CD1c-positive myeloid dendritic cell (primary cell): ENCODE data around the gene FERMT1.
"Not testable (repeated sequence)": the region's sequence is repeated elsewhere in the genome, so short reads cannot be mapped to it uniquely, and the experiment has no call there.

Experiments used
- DNase-seq: peaks from one replicate; pipeline ENCODE4 v3.0.0-alpha.2; 2016; ENCODE audit errors: extremely low spot score

Gene FERMT1

DNA sequence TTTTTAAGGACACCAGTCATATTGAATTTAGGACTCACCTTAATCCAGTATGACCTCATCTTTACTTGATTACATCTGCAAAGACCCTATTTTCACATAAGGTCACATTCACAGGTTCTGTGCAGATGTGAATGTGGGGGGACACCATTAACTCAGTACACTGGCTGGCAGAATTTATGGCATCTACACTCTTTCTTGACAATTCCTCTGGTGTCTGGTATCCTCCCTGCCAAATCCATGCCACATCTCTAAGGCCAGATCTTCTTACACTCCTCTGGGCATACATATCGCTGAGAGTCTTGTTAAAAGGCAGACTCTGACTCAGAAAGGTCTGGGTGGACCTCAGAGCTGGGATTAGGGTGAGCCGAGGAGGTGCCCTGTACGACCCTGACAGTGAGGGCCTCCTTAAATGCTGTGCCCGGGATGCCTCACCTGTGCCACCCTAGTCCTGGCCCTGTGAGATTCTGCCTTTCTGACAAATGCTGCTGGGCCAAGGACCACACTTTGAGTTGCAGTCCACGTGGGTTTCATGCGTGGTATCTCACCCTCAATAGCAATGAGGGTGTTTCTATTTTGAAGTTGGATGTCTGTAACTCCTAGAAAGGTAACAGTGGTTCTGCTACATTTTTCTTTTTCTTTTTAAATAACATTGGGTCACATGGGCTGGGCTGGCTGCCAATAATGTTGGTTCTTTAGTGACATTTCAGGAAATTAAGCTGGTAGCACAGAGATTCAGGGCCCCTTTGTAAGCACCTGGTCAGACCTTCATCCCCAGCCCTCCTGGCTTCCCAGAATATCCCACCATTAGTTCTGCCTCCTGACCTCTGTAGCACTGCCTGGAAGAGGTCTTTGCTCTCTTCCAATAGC is 51.8 kb downstream of the FERMT1 start:
- DNase-seq = no peak

DNA sequence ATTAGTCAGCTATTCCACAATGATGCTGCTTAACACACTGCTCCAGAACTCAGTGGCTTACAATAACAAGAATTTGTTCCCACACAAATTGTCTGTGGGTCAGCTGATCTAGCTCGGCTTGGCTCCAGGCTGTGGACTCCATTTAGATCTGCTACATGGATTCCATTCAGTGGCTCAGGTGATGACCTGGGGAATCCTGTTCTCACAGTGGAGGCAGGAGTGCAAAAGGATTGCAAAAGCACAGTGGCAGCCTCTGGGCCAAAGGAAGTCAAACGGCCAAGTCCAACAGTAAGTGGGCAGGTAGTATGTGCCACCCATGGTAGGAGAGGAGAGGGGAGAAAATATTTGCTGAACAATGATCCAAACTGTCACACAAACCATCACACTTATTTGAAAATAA is 53.2 kb downstream of the FERMT1 start:
- DNase-seq = no peak

DNA sequence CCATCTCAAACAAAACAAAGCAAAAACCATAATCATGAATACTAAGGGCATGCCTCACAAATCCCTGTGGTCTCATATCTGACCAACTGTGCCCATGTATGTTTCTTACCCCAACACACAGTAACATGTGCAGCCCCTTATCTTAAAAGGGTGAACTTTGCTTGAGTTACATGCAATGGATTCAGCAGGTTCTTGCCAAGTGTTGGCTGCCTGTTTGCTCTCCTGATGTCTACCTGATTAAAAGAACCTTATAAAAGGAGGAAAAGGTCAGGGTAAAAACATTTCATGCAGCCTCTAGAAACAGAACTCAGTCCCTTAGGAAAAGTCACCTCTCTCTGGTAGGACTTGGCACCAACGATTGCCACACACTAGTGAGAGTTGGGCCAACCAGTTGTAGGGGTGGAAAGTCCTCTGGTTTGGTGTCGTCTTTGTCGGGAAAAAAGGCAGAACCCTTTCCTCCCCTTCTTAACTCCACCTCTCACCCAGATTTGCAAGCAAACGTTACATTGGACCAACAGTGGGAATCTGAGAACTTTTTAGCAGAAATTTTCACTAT is 55.0 kb downstream of the FERMT1 start:
- no peak for DNase-seq

DNA sequence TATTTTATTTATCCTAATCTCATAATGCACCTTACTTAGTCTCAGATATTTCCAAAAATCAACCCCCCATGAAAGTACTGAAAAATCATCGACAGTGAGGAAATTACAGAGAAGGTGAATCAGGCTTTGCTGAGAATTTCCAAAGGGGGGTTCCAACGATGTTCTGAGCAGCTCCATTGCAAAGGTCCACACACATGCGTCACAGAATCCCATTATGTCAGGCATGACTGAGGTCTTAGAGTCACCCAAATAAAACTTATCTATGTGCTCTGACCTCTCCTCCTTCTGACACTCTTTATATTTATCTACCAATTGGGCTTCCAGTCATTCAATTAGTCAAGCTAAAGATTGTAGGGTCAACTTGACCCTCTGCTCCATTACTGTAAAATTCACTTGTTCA is 56.2 kb downstream of the FERMT1 start:
- DNase-seq = no peak

DNA sequence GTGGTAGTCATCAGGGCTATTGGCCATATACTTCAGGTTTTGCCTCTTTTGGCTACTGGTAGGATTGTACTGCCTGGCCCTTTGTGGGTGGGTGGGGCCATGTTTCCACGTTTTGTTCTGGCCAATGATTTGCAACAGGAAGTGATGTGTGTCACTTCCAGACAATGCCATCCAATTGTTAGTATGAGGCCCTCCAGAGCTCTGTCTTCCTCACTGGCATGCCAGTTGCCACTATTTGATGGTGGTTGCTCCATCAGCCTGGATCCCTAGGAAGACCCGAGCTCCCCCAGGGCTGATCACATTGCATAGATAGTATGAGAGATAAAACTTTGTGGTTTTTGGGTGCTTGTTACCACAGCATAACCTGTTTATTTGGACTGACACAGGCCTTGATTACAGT is 61.3 kb downstream of the FERMT1 start:
- DNase-seq = no peak

DNA sequence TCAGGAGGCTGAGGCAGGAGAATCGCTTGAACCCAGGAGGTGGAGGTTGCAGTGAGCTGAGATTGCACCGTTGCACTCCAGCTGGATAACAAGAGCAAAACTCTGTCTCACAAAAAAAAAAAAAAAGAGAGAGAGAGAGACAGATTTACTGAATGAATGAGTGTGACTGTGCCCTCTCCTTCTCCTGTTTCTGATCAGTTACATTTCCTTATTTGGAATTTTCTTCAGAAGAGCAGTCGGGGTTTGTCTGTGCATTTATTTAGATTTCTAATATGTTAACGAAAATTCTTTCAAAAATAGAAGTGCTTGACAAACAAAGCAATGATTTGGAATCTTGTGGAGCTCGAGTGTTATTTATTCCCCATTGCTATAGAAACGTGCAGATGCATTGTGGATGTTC is 62.6 kb downstream of the FERMT1 start:
- DNase-seq = no peak

DNA sequence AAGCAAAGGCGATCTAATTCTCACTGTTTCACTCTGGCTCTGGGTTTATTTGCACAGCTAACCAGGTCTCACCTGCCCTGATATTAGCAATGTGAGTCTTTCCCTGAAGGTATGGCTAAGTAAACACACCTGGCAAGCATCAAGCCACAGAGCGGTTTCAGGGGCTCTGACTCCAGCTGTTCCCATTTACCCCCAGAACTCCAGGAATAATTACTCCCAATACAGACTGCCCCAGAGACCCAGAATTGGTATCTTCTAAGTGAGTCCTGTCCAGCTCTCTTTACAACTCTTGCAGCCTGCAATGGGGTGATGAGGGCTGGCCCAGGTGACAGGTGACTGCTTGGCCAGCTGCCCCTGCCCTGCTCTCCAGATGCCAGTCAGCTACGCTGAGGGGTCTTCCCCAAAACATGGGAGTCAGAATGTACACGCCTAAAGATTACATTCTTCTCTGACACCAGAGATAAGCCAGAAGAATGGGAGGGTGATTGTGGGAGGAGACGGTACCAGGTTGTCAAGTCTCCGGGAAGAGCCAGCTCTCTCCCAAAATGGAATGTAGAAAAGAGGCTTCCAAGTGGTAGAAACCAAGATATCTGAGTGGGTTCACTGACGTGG is 64.0 kb downstream of the FERMT1 start:
- no peak for DNase-seq

DNA sequence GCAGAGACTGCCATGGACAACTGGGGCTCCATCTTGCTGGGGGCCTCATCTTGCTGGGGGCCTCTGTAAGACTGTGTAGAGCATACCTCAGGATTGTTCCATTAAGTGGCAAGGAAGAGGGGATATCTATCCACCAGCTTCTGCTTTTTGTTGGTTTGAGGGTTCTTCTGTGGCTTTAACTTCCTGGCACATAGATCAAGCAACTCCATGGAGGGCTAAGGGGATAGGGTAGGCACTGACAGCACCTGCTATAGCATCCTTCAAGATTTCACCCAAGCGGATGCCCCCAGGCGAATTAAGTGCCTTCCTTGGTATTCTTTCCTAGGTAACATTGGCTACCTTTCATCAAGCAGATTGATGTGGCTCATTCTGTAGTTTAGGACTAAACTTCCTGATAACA is 65.1 kb downstream of the FERMT1 start:
- no peak for DNase-seq

DNA sequence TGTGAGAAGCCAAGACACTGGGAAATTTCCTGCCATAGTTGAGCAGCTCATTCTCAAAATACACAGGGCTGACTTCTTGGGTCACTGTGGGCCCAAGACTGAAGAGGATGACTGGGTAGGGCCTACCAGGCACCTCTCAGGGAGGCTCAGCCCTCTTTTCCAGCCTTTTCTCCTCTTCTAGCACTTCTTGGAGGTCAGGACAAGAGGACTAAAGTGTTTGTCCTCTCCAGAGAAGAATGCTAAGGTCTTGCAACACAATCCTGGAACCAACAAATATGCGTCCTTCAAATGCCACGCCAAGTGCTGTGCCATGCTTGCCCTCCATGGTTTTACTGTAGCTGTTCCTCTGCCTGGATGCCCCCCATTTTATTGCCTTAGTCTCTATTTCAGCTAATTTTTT is 65.7 kb downstream of the FERMT1 start:
- no peak for DNase-seq

DNA sequence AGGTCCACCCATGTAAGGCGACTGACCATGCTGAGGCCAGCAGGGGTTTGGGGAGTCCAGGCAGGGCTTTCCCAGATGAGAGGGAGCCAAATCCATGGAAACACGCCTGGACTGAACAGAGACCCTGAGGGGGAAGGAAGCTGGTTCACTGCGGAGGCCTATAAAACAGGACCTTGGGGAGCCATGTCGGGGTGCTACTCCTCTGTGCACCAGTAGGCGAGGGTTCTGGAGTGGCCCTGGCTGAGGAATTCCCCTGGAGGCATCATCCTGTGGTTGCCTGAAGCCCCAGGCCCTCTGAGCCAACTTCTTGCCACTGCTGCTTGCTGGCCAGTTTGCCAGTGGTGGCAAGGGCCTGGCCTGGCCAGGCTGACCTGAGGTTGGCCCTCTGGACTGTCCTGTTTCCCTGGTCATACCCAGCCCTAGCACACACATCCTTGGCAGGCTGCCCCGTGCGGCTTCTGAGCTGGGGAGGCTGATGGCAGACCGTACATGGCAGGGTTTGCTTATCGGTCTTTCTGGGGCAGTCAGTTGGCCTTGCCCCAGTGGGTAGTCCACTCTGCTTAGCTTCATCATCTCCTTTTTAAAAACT is 66.8 kb downstream of the FERMT1 start:
- no peak for DNase-seq

DNA sequence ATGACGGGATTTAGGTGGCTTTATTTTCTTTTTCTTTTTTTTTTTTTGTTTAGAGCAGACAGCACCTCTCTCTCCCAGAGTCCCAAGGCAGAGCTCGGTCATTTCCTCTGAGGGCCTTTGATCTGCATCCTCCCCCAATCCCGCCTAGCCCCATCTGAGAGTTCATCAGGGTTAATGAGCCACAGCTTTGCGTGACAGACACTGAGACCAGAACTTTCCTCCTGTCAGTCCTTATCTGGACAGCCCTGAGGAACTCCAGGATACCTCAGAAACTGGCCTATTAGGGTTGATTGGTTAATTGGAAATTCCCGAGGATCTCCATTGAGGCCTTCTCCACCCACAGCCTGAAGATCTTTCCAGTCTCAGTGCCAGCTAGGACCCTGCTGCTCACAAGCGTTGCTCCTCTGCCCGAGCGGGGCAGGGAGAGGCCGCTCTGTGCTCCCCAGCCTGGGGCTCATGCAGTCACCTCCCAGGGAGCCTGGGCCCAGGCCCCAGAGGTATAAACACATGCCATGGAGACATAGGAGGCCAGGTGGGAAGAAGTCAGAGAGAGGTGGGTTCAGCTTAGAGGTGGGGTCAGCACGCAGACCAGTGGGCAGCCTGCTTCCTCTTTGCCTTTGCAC is 67.6 kb downstream of the FERMT1 start:
- no peak for DNase-seq

DNA sequence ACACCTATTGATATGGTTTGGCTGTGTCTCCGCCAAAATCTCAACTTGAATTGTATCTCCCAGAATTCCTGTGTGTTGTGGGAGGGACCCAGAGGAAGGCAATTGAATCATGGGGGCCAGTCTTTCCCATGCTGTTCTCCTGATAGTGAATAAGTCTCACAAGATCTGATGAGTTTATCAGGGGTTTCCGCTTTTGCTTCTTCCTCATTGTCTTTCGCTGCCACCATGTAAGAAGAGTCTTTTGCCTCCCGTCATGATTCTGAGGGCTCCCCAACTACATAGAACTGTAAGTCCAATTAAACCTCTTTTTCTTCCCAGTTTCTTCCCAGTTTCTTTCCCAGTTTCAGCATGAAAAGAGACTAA is 68.2 kb downstream of the FERMT1 start:
- not testable (repeated sequence) for DNase-seq

DNA sequence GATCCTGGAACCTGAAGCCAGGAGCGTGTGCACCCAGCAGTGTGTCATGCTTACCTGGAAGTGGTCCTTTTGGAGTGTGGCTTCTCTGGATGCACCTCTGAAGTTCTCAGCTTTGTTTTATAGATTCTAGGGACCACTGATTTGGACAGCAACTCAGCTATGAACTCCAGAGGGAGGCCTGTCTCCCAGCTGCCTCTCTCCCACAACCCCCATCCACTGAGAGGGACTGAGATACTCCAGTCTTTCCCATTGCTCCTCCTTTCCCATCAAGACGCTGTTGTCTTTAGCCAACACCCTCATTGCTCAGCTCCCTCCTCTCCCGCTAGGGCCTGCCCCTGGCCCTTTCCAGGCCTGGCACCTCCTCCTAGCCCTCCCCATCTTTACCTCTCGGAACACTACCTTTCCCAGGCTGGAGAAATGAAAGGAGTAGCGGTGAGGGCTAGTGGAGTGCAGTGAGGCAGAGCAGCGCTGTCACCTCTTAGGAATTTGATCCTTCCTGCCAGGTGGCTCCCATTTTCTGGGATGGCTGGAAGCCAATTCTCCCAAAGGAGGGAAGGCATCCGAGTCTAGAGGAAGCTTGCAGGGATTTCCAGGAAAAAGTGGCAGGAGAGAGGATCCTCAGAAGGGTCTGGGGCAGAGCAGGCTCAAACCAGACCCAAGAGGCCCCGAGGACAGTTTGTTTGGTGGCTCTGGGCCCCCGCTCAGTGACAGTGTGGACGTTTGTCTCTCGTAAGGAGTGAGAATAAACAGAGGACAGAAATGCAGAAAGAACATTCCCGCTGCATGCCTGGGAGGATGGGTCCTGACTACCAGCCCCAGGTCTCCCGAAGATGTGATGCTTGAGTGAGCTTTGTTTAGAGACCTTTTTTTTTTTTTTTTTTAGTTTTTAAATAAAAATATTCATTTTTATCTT is 68.8 kb downstream of the FERMT1 start, which contains the start of gene LRRN4:
LRRN4 (minus strand) TSS at position 285 of the 913 bp plus-strand sequence. CDS start 1,261 bp downstream, outside the sequence.
- DNase-seq = no peak

DNA sequence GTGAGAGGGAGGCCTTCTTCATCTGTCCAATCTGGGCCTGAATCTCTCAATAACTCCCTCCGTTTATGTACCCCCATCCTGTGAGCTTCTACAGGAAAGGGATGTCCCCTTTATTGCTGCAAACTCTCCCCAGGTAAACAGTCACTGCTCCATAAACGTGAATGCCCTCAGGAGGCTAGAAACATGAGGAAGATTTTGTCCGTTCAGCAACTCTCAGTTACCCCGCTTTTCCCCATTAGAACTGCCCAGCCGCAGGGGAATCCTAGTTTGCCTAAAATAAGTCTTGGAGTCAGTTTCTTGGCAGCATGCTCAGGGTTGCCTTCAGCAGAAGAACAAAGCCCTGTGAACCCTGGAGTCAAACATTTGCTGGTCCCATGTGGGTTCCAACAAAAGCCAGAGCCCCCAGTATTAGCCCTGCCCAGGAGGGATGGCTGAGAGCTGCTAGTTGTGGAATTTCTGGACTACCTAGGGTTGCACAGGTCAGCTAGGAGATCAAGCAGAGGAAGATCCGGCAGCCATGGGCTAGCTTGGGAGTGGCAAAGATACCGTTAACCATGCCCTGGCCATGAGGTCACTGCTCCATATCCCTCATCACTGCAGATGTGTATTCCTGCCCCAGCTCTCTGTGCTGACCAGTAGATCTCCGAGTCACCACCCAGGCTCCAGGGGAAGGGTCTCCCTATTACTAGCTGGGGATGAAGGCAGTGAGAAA is 69.6 kb downstream of the FERMT1 start:
- DNase-seq = no peak

DNA sequence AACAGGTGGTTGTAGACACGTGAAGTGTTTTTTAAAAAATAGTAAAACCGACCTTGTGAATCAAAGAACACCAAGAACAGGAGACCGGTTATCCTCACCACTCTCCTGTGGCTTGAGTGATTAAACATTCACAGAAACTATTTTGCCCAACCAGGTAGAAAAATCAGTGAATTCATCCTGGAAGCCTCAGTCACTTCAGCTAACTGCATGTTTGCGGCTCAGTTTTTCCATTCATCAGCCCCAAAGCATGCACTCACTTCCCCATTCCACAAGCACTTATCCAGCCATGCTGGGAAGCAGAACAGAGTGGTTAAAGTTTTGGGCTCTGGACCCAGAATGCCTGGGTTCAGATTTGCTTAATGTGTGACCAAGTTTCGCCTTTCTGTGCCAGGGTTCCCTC is 71.3 kb downstream of the FERMT1 start:
- DNase-seq = no peak

DNA sequence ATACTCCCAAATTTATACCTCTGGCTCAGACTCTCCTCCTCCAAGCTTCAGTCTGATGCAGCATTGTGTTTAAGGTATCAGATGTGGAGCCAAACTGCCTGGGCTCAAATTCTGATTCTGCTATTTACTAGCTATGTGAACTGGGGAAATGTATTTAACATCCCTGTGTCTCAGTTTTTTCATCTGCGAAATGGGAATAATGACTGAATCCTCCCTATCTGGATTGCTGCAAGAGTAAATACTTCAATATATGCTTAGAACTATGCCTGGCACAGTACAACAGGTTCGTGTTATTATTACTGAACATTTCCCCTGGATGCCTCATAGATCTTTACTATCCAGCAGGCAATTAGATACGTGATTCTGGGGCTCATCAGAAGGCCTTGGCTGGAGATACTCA is 74.4 kb downstream of the FERMT1 start:
- DNase-seq = no peak

DNA sequence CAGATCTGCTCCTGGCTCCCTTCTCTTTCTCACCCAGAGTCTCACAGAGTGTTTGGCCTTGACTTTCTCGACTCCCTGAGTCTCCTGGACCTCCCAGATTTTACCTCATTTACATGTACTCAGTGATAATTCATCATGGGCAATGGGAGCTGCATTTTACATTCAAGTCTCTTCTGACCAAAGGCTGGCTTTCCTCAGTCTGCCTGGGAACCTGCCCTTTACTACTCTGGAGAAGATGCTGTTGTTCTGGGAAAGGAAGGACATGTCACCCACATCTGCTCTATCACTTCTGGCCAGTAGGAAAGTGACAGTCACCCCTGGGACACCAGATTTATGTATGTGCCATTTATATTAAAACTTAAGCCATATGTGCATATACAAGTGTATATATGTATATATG is 76.4 kb downstream of the FERMT1 start:
- no peak for DNase-seq

DNA sequence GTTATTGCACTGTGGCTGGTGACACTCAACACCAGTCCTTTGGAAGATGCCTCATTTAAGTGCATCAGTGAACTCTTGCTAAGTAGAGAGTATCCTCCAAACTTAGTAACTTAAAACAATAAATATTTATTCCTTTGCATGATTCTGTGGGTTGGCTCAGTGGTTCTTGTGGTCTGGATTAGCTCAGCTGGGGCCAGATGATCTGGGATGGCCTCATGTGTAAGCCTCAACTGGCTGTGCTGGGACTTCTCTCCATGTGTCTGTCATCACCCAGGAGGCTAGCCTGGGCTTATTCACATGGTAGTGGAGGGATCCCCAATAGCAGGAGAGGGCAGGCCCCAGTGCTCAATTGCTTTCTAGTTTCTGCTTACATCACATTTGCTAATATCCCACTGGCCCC is 77.3 kb downstream of the FERMT1 start:
- no peak for DNase-seq

DNA sequence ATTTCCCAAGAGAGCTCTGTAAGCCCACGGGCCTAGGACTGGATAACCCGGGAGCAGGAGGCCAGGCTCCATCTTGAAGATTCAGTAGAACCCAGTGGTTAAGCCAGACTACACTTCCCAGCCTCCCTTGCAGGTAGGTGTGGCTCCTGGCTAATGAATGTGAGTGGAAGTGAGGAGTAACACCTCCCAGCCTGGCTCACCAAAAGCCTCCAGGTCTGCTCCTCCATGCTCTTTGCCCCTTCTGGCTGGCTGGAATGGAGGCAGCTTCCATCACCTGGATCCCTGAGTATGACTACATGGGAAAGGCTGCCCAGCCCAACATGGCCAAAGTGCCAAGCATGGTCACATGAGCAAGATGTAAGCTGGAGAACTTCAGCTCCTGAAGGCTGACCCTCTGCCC is 78.7 kb downstream of the FERMT1 start:
- DNase-seq = no peak

DNA sequence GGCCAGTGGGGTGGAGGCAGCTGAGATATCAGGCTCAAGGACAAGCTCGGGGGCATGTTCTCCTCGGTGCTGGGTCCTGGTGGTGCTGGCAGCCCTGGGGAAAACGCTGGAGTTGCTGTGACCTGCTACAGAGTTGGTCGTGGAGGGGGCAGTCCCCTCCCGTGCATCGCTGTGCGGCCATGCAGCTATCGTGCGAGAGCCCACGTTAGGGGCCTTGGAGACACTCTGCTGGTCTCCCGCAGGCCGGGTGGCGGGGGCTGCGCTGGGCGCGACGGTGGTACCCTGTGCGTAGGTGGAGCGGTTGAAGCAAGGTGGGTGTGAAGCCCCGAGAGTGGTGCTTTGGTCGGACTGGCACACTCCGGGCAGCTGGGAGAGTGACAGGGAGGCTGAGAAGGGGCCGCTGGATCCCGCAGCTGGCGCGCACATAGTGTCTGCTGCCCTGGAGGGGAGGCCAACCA is 81.0 kb downstream of the FERMT1 start:
- DNase-seq = no peak
